Ovary (tissue), 9 donors: ENCODE results near the gene KRTAP13-1. TPM values are rescaled to one million over a fixed set of nuclear protein-coding genes. Genes with fewer than 3 reads are reported as not detected.

Source experiments
- DNase-seq, 5 donors: peaks; one replicate each; pipeline ENCODE4 v3.0.0-alpha.2; 2019 to 2020
- H3K27ac ChIP-seq, 2 donors: fragments of 200-600 bp; one replicate each; pipeline versions ENCODE4 v1.5.1 to v1.8.0; 2019 to 2022
- H3K27me3 ChIP-seq: fragments of 200-600 bp; one replicate; pipeline ENCODE4 v1.8.0; 2022
- H3K36me3 ChIP-seq: fragments of 200-600 bp; sonication (generic); one replicate; pipeline ENCODE4 v1.5.1; 2019
- H3K4me1 ChIP-seq: one replicate; pipeline ENCODE4 v1.8.1; 2013; ENCODE audit warnings: mild to moderate bottlenecking, moderate library complexity; ENCODE audit not compliant: insufficient read depth
- H3K4me3 ChIP-seq: fragments of 200-600 bp; sonication (generic); one replicate; pipeline ENCODE4 v1.5.1; 2017
- H3K9me3 ChIP-seq, 2 donors: fragments of 200-600 bp in 1 of 2; sonication (generic) in 1 of 2; one replicate each; pipeline versions ENCODE4 v1.5.1 to v1.8.1; 2013 to 2019; ENCODE audit warnings: mild to moderate bottlenecking in 1 of 2, moderate library complexity in 1 of 2
- EP300 ChIP-seq: sonication (generic); formaldehyde crosslinking; IDR thresholded peaks from one replicate; pipeline ENCODE4 v1.6.1; 2017; ENCODE audit warnings: antibody characterized with exemption
- POLR2A ChIP-seq: fragments of 450-650 bp; IDR thresholded peaks from one replicate; pipeline ENCODE4 v1.6.1; 2017; ENCODE audit warnings: antibody characterized with exemption, mild to moderate bottlenecking, moderate library complexity
- WGBS, 3 donors: extraction: QIAGEN DNeasy Blood & Tissue Kit in 1 of 3; methylation state at CpG; one replicate each; pipeline versions ENCODE4 v1.1.5 to v1.1.7; 2013 to 2017; 5-methylcytosine and 5-hydroxymethylcytosine counted together
- intact Hi-C, 4 donors: fragments of 100-400 bp; cut with DNase I; formaldehyde crosslinking; loops; one replicate each; pipeline versions ENCODE4 v1.11.0 to v1.15.1; 2022 to 2023
- polyA plus RNA-seq, 2 donors: library from polyadenylated mRNA; stranded (reverse); fragments of 200-250 nt in 1 of 2; fragments of 350-450 nt in 1 of 2; fragmentation: Illumina TruSeq in 1 of 2; extraction: RNeasy Lipid Tissue Mini Kit (QIAGEN cat#74804) in 1 of 2; gene quantifications; one replicate each; pipeline ENCODE4 v1.2.3, GENCODE V29; 2013 to 2014
- total RNA-seq, 7 donors: library from RNA; depleted of rRNA in 2 of 7; stranded (reverse); fragments of >200 nt in 2 of 7; fragmentation: NEBNext Ultra II Directional in 3 of 7; extraction: Animal tissue kit (Norgen Biotek cat#: 25700) in 3 of 7; gene quantifications; one replicate each; pipeline versions ENCODE4 v1.1.0 to v1.2.4, GENCODE V29; 2016 to 2023
- TF ChIP-seq, protein P1 (sequence below), 3 donors: fragments of 450-650 bp in 2 of 3; fragments of 200-600 bp in 1 of 3; IDR thresholded peaks; one replicate each; pipeline versions ENCODE4 v1.5.1 to v1.8.0; 2016 to 2022; ENCODE audit warnings: antibody characterized with exemption in 3 of 3, mild to moderate bottlenecking in 1 of 3
- donor health status: DM: no; HTN: no; CAD: no; lungs with moderate emphysema.
- donor health status: DM: no; HTN: no; CAD: no.
- donor health status: Bipolar disorder and iron deficiency.
- donor health status: DM: yes; HTN: yes; CAD: no.
- donor health status: DM: no; HTN: no; CAD: no.
- donor health status: DM: yes; HTN: yes; CAD: no.

Gene KRTAP13-1
- total and polyA plus RNA-seq, 9 donors, result not detected

DNA sequence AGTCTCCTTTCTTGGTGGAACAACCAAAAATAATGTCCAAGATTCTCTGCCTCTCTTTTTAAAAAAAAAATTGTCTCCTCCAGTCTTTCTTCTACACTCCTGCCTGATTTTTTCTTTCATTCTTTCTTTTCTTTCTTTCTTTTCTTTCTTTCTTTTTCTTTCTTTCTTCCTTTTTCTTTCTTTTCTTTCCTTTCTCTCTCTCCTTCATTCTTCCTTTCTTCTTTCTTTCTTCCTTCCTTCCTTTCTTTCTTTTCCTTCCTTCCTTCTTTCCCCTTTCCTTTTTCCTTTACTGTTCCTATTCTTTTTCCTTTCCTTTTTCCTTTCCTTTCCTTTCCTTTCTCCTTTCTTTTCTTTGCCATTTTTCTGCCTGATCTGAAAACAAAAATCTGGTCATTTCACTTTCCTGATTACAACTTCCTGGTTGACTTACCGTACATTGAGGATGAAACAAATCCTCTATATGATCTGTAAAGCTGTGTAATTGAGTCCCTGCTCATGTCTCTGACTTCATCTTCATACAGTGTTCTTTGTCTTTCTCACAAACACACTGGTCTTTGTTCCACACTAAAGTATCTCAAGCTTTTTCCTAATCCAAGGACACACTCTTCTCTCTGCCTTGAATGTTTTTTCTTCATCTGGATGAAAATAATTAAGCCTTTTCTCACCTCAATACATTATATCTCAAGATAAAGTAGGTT is 41.4 kb upstream of the KRTAP13-1 start:
- no peak for DNase-seq
- no peaks in the 10 kb centered on the region for H3K27me3 ChIP-seq
- no peaks in the 10 kb centered on the region for H3K9me3 ChIP-seq
- no peak overlapping the region for H3K27ac ChIP-seq
- no peak overlapping the region for H3K4me3 ChIP-seq
- 69 to 92% (median 85%) methylated on average over 1 of the region's 1 CpG for WGBS, 3 donors
- no peaks in the 10 kb centered on the region for H3K4me1 ChIP-seq
- no peak for TF ChIP-seq EP300
- no peak for TF ChIP-seq POLR2A
- TF ChIP-seq, protein P1, sequence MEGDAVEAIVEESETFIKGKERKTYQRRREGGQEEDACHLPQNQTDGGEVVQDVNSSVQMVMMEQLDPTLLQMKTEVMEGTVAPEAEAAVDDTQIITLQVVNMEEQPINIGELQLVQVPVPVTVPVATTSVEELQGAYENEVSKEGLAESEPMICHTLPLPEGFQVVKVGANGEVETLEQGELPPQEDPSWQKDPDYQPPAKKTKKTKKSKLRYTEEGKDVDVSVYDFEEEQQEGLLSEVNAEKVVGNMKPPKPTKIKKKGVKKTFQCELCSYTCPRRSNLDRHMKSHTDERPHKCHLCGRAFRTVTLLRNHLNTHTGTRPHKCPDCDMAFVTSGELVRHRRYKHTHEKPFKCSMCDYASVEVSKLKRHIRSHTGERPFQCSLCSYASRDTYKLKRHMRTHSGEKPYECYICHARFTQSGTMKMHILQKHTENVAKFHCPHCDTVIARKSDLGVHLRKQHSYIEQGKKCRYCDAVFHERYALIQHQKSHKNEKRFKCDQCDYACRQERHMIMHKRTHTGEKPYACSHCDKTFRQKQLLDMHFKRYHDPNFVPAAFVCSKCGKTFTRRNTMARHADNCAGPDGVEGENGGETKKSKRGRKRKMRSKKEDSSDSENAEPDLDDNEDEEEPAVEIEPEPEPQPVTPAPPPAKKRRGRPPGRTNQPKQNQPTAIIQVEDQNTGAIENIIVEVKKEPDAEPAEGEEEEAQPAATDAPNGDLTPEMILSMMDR (IDR thresholded peaks at IDR 0.05), result no peak
- intact Hi-C loops, result no loop called here
- H3K36me3 ChIP-seq, result no peaks in the 10 kb centered on the region

DNA sequence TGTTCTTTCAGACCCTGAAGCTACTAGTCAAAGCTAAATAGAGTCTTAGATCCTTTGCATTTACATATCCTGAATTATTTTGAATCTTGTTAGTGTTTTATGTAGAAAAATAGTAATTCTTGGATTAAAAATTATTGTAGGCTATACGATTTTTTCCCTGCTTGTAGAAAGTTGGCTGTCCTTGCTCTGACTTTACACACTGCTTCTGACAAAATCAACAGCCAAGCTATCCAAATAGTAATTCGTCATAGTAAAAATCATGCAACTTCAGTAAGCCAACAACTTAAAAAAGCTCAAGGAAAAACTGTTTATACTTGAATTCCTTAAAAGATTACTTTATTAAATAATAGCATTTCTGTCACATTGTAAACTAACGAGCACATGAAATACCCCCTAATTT is 39.9 kb upstream of the KRTAP13-1 start:
- TF ChIP-seq EP300 (no peak), POLR2A (no peak)
- TF ChIP-seq, protein P1 (IDR thresholded peaks at IDR 0.05), result no peak
- intact Hi-C loops, result no loop called here
- H3K27me3 ChIP-seq, result no peaks in the 10 kb centered on the region
- DNase-seq, result no peak
- H3K36me3 ChIP-seq, result no peaks in the 10 kb centered on the region
- no peak overlapping the region for H3K27ac ChIP-seq
- H3K4me3 ChIP-seq, result no peak overlapping the region
- H3K9me3 ChIP-seq, result no peaks in the 10 kb centered on the region
- H3K4me1 ChIP-seq, result no peaks in the 10 kb centered on the region
- 15 to 25% (median 25%) methylated on average over 3 of the region's 3 CpGs for WGBS, 3 donors

DNA sequence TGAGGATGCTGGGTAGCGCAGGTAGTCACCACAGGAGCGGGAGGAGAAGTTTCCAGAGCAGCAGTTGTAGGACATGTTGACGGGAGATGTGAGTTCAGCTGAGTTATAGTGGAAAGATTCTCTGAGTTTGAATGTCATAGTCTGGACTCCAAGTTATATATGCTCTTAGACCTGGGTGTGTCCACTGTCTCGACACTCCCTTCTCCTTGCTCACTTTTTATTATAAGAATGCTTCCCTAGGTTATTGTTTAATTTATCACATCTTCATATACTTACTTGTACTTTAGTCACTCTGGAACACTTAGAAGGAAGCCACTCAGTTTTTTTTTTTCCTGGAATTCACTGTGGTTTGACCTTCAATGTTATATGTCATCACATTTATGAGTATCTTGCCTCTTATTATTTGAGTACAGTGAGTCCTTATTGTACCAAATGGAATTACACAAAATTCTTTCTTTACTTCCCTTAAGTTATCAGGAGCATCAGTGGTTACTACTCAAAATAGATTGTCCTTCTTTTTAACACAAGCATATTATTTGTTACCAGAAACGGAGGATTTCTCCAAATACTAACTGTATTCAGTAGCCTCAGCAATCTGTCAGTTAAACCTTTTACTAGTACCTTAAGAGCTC is 23.6 kb upstream of the KRTAP13-1 start, which contains the start of gene KRTAP13-2:
Gene KRTAP13-2 (minus strand): TSS at position 133 of the 632 bp plus-strand sequence. CDS start 58 bp downstream, at position 75.
- Histone ChIP-seq H3K27me3 (no peaks in the 10 kb centered on the region), H3K27ac (no peak within 1 kb of the TSS), H3K36me3 (no peaks in the 10 kb centered on the region), H3K4me3 (no peak within 1 kb of the TSS), H3K9me3 (no peaks in the 10 kb centered on the region), H3K4me1 (no peaks in the 10 kb centered on the region)
- intact Hi-C loops, result no loop called here
- WGBS, 3 donors, result 80 to 89% (median 85%) methylated on average over 5 of the region's 5 CpGs
- TF ChIP-seq, protein P1 (IDR thresholded peaks at IDR 0.05), result no peak
- no peak for TF ChIP-seq POLR2A
- no peak for TF ChIP-seq EP300
- DNase-seq, result no peak

DNA sequence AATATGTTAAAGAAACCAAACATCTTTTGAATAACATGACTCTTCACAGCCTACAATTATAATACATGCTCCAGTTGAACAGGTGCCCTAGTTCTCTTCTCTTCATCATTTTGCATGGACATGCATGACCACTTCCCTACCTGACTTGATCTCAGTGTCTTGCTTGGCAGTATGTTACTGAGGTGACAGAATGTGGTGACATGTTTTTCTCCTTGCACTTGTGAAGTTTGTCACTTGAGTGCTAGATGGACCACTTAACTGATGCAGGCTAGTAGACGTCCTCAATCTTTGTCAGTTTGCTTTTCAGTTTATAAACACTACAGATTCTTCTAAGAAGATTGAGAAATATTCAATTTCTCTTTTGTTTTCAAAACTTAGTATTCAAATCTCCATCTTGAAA is 13.6 kb upstream of the KRTAP13-1 start:
- no peaks in the 10 kb centered on the region for H3K36me3 ChIP-seq
- no peaks in the 10 kb centered on the region for H3K4me1 ChIP-seq
- no peak overlapping the region for H3K27ac ChIP-seq
- intact Hi-C loops, result no loop called here
- no peak overlapping the region for H3K4me3 ChIP-seq
- H3K27me3 ChIP-seq, result no peaks in the 10 kb centered on the region
- TF ChIP-seq, protein P1 (IDR thresholded peaks at IDR 0.05), result no peak
- TF ChIP-seq EP300 (no peak), POLR2A (no peak)
- H3K9me3 ChIP-seq, result no peaks in the 10 kb centered on the region
- 28 to 32% (median 31%) methylated on average over 1 of the region's 1 CpG for WGBS, 3 donors
- no peak for DNase-seq
